Measurements from ENCODE around the gene HPS1. TPM values are rescaled to one million over a fixed set of nuclear protein-coding genes. Genes with fewer than 3 reads are reported as not detected.

HPS1 gene
- total RNA-seq, 1 experiment from 2014 or later = 47.4 TPM

GRCh38 chr10:98474628-98475027 lies 27.9 kb upstream of the HPS1 start:
- Mint-ChIP-seq H3K36me3 (ENCODE audit: insufficient read depth in 1 of 3, low read depth in 3 of 3) (no peaks in the 10 kb centered on the region; a peak in 1 of 7 replicates), H3K9me3 (peaks cover 0 to 4% of the 10 kb centered on the region in 2 experiments; a peak in 1 of 5 replicates), H3K27ac (no peak overlapping the region), H3K4me3 (no peak overlapping the region), H3K27me3 (ENCODE audit: low read depth) (peaks cover 15% of the 10 kb centered on the region), H3K4me1 (peaks cover 21 to 26% of the 10 kb centered on the region in 2 experiments)
- no peak overlapping the region for H2AK5ac ChIP-seq (ENCODE audit: insufficient read length, low read length)
- H3K23me2 ChIP-seq (ENCODE audit: insufficient read length, low read depth, low read length, poor library complexity, severe bottlenecking) = no peaks in the 10 kb centered on the region
- H3K27ac ChIP-seq (ENCODE audit: insufficient read length, low read depth, low read length) = no peak overlapping the region
- H3K79me1 ChIP-seq (ENCODE audit: insufficient read depth, low read depth, low read length, poor library complexity, severe bottlenecking) = no peaks in the 10 kb centered on the region
- no peak overlapping the region for H3K56ac ChIP-seq (ENCODE audit: insufficient read length, low read depth, low read length)
- H3K4ac ChIP-seq (ENCODE audit: low read depth, low read length) = no peak overlapping the region
- no peak overlapping the region for H3K4me2 ChIP-seq (ENCODE audit: insufficient read depth, insufficient read length, low read length)
- no peak for TF ChIP-seq CTCF (conservative IDR thresholded peaks at IDR 0.05)
- no peak overlapping the region for H3T11ph ChIP-seq (ENCODE audit: low read length)
- no peaks in the 10 kb centered on the region for H3K79me2 ChIP-seq (ENCODE audit: insufficient read depth, low read length)
- H2BK120ac ChIP-seq (ENCODE audit: low read depth, low read length, poor library complexity, severe bottlenecking) = no peak overlapping the region
- no peak overlapping the region for H4K8ac ChIP-seq (replicated peaks; ENCODE audit: insufficient read length, low read depth, low read length)
- no peaks in the 10 kb centered on the region for H3K27me3 ChIP-seq (ENCODE audit: insufficient read depth, low read length)
- H3K23ac ChIP-seq (ENCODE audit: insufficient read length, low read depth, low read length) = no peak overlapping the region
- no peaks in the 10 kb centered on the region for H3K9me3 ChIP-seq (ENCODE audit: control insufficient read depth, low read depth, low read length)
- no peaks in the 10 kb centered on the region for H3K4me1 ChIP-seq (ENCODE audit: insufficient read depth, low read length)
- no peak overlapping the region for H3K18ac ChIP-seq (ENCODE audit: insufficient read length, low read depth, low read length)
- H2BK20ac ChIP-seq (ENCODE audit: low read depth, low read length, poor library complexity, severe bottlenecking) = no peak overlapping the region
- H4K5ac ChIP-seq (ENCODE audit: insufficient read length, low read depth, low read length) = no peak overlapping the region
- H3K14ac ChIP-seq (ENCODE audit: insufficient read depth, low read length) = no peak overlapping the region
- H2BK12ac ChIP-seq (ENCODE audit: insufficient read length, low read depth, low read length) = no peak overlapping the region
- H2BK5ac ChIP-seq (ENCODE audit: insufficient read length, low read length) = no peak overlapping the region
- DNase-seq = no peak
- no peak overlapping the region for H2BK15ac ChIP-seq (ENCODE audit: low read depth, low read length)
- no peak overlapping the region for H3K9ac ChIP-seq (ENCODE audit: extremely low read depth, insufficient read length, low read length)
- no peak overlapping the region for H2AFZ ChIP-seq (ENCODE audit: low read length)
- H4K91ac ChIP-seq (ENCODE audit: insufficient read length, low read depth, low read length) = no peak overlapping the region
- H4K20me1 ChIP-seq (ENCODE audit: control insufficient read depth, insufficient read depth, insufficient read length) = no peaks in the 10 kb centered on the region
